ENCODE results near the gene POC1A.

GRCh38 chr3:52137311-52137710 is 16.9 kb downstream of the POC1A start:
- no peak for TF ChIP-seq EZH2 (IDR thresholded peaks at IDR 0.05; ENCODE audit: low read depth, low read length, severe bottlenecking)
- TF ChIP-seq RFX5 (IDR thresholded peaks at IDR 0.05; ENCODE audit: borderline replicate concordance, low read depth, low read length) = no peak
- TF ChIP-seq MAX (IDR thresholded peaks at IDR 0.05) = no peak
- TF ChIP-seq, protein P1, sequence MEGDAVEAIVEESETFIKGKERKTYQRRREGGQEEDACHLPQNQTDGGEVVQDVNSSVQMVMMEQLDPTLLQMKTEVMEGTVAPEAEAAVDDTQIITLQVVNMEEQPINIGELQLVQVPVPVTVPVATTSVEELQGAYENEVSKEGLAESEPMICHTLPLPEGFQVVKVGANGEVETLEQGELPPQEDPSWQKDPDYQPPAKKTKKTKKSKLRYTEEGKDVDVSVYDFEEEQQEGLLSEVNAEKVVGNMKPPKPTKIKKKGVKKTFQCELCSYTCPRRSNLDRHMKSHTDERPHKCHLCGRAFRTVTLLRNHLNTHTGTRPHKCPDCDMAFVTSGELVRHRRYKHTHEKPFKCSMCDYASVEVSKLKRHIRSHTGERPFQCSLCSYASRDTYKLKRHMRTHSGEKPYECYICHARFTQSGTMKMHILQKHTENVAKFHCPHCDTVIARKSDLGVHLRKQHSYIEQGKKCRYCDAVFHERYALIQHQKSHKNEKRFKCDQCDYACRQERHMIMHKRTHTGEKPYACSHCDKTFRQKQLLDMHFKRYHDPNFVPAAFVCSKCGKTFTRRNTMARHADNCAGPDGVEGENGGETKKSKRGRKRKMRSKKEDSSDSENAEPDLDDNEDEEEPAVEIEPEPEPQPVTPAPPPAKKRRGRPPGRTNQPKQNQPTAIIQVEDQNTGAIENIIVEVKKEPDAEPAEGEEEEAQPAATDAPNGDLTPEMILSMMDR (IDR thresholded peaks at IDR 0.05; ENCODE audit: control extremely low read depth in 1 of 3, insufficient read depth in 1 of 3, low read depth in 1 of 3, low read length in 3 of 3) = no peak
- TF ChIP-seq, protein P2, sequence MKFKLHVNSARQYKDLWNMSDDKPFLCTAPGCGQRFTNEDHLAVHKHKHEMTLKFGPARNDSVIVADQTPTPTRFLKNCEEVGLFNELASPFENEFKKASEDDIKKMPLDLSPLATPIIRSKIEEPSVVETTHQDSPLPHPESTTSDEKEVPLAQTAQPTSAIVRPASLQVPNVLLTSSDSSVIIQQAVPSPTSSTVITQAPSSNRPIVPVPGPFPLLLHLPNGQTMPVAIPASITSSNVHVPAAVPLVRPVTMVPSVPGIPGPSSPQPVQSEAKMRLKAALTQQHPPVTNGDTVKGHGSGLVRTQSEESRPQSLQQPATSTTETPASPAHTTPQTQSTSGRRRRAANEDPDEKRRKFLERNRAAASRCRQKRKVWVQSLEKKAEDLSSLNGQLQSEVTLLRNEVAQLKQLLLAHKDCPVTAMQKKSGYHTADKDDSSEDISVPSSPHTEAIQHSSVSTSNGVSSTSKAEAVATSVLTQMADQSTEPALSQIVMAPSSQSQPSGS (IDR thresholded peaks at IDR 0.05; ENCODE audit: low read length) = no peak
- TF ChIP-seq POLR2A (IDR thresholded peaks at IDR 0.05; ENCODE audit: control extremely low read depth in 1 of 2, low read depth in 2 of 2, low read length in 2 of 2) = no peak
- TF ChIP-seq MAFK (IDR thresholded peaks at IDR 0.05; ENCODE audit: low read depth, low read length) = no peak
- TF ChIP-seq TCF12 (IDR thresholded peaks at IDR 0.05; ENCODE audit: low read depth, low read length) = no peak
- TF ChIP-seq EP300 (IDR thresholded peaks at IDR 0.05; ENCODE audit: borderline replicate concordance in 1 of 2, low read depth in 2 of 2, low read length in 2 of 2) = no peak
- TF ChIP-seq CEBPB (IDR thresholded peaks at IDR 0.05; ENCODE audit: low read depth, low read length) = no peak
- TF ChIP-seq ZNF274 (IDR thresholded peaks at IDR 0.05; ENCODE audit: borderline replicate concordance, extremely low read depth, low read length) = no peak
- no peak for TF ChIP-seq EGR1 (IDR thresholded peaks at IDR 0.05; ENCODE audit: borderline replicate concordance, low read depth, low read length)

Measured in H1 (cell line).